ENCODE results near the gene HES1.

HES1 gene

DNA sequence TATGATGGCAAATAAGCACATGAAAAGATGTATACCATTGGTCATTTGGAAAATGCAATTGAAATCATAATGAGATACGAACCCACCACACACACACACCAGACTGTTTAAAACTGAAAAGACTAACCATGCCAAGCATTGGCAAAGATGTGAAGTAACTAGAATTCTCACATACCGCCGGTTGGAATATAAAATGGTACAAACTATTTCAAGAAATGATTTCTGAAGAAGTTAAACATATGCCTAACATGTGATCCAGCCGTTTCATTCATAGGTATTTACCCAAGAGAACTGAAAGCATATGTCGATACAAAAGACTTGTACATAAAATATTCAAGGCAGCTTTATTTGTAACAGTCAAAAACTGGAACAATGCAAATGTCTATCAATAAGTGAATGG is 28.9 kb downstream of the HES1 start:
- Histone ChIP-seq H3K4me1 (ENCODE audit: insufficient read depth, low read length, poor library complexity, severe bottlenecking) (peaks cover 14% of the 10 kb centered on the region), H3K79me2 (ENCODE audit: insufficient read depth, low read length) (no peaks in the 10 kb centered on the region), H2AFZ (ENCODE audit: low read length) (no peak overlapping the region), H4K20me1 (ENCODE audit: insufficient read depth, low read length, poor library complexity, severe bottlenecking) (no peaks in the 10 kb centered on the region), H3F3A (ENCODE audit: low read depth) (no peaks in the 10 kb centered on the region), H3K36me3 (ENCODE audit: insufficient read depth, low read length) (no peaks in the 10 kb centered on the region), H3K4me3 (ENCODE audit: low read length, poor library complexity, severe bottlenecking) (no peak overlapping the region), H3K9ac (ENCODE audit: low read depth, low read length, poor library complexity, severe bottlenecking) (no peak overlapping the region), H3K9me3 (ENCODE audit: insufficient read depth, low read depth, low read length) (no peaks in the 10 kb centered on the region), H3K4me2 (ENCODE audit: low read depth, low read length, poor library complexity, severe bottlenecking) (no peak overlapping the region), H3K9me2 (replicated peaks; ENCODE audit: low read depth, low read length) (no peaks in the 10 kb centered on the region), H3K27me3 (ENCODE audit: insufficient read depth, low read length, poor library complexity, severe bottlenecking) (no peaks in the 10 kb centered on the region)
- no peak for TF ChIP-seq EZH2phosphoT487 (IDR thresholded peaks at IDR 0.05; ENCODE audit: borderline replicate concordance)
- TF ChIP-seq, protein P1, sequence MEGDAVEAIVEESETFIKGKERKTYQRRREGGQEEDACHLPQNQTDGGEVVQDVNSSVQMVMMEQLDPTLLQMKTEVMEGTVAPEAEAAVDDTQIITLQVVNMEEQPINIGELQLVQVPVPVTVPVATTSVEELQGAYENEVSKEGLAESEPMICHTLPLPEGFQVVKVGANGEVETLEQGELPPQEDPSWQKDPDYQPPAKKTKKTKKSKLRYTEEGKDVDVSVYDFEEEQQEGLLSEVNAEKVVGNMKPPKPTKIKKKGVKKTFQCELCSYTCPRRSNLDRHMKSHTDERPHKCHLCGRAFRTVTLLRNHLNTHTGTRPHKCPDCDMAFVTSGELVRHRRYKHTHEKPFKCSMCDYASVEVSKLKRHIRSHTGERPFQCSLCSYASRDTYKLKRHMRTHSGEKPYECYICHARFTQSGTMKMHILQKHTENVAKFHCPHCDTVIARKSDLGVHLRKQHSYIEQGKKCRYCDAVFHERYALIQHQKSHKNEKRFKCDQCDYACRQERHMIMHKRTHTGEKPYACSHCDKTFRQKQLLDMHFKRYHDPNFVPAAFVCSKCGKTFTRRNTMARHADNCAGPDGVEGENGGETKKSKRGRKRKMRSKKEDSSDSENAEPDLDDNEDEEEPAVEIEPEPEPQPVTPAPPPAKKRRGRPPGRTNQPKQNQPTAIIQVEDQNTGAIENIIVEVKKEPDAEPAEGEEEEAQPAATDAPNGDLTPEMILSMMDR (conservative IDR thresholded peaks at IDR 0.05; ENCODE audit: low read length), result no peak

DNA sequence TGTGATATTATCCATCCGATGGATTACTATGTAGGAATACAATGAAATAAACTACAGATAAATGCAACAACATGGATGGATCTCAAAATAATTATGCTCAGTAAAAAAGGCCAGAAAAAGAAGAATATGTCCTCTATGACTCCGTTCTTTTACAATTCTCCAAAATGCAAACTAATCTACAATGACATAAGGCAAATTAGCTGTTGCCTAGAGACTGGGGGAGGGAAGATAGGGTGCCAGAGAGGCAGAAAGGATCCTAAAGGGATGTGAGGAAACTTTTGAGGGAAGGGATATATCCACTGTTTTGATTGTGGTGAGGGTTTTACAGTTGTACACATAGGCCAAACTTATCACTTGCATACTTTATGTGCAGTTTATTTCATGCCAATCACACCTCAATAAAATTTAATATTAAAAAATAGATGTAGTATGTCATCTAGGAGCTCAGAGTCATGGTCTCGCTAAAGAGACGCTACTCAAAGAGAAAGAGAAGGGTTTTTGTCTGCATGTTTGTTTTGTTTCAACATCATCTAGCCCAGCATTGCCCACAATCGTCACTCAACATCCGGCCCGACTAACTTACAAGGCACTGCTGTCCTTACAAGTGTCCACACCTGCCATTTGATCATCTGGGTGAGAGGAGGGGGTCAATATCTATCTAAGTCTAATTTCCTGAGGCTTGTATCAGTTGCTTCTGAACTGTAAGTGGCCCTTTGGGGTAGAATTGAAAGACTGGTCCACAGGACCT is 29.5 kb downstream of the HES1 start:
- Histone ChIP-seq H3K36me3 (ENCODE audit: insufficient read depth, low read length) (no peaks in the 10 kb centered on the region), H3K4me2 (ENCODE audit: low read depth, low read length, poor library complexity, severe bottlenecking) (no peak overlapping the region), H3K79me2 (ENCODE audit: insufficient read depth, low read length) (no peaks in the 10 kb centered on the region), H3F3A (ENCODE audit: low read depth) (no peaks in the 10 kb centered on the region), H3K4me1 (ENCODE audit: insufficient read depth, low read length, poor library complexity, severe bottlenecking) (peaks cover 16% of the 10 kb centered on the region), H3K9me2 (replicated peaks; ENCODE audit: low read depth, low read length) (no peaks in the 10 kb centered on the region), H3K9ac (ENCODE audit: low read depth, low read length, poor library complexity, severe bottlenecking) (no peak overlapping the region), H3K27me3 (ENCODE audit: insufficient read depth, low read length, poor library complexity, severe bottlenecking) (no peaks in the 10 kb centered on the region), H4K20me1 (ENCODE audit: insufficient read depth, low read length, poor library complexity, severe bottlenecking) (no peaks in the 10 kb centered on the region), H3K9me3 (ENCODE audit: insufficient read depth, low read depth, low read length) (no peaks in the 10 kb centered on the region), H3K4me3 (ENCODE audit: low read length, poor library complexity, severe bottlenecking) (no peak overlapping the region), H2AFZ (ENCODE audit: low read length) (no peak overlapping the region)
- TF ChIP-seq, protein P1 (conservative IDR thresholded peaks at IDR 0.05; ENCODE audit: low read length), result no peak
- TF ChIP-seq EZH2phosphoT487 (IDR thresholded peaks at IDR 0.05; ENCODE audit: borderline replicate concordance), result no peak

- Histone ChIP-seq H3K79me2 (ENCODE audit: insufficient read depth, low read length) (no peaks in the 10 kb centered on the region), H3K4me1 (ENCODE audit: insufficient read depth, low read length, poor library complexity, severe bottlenecking) (peaks cover 20% of the 10 kb centered on the region), H3K4me3 (ENCODE audit: low read length, poor library complexity, severe bottlenecking) (no peak overlapping the region), H3K4me2 (ENCODE audit: low read depth, low read length, poor library complexity, severe bottlenecking) (no peak overlapping the region), H3K27me3 (ENCODE audit: insufficient read depth, low read length, poor library complexity, severe bottlenecking) (no peaks in the 10 kb centered on the region), H3K36me3 (ENCODE audit: insufficient read depth, low read length) (no peaks in the 10 kb centered on the region), H3K9me2 (replicated peaks; ENCODE audit: low read depth, low read length) (no peaks in the 10 kb centered on the region), H3F3A (ENCODE audit: low read depth) (no peaks in the 10 kb centered on the region), H3K9me3 (ENCODE audit: insufficient read depth, low read depth, low read length) (no peaks in the 10 kb centered on the region), H4K20me1 (ENCODE audit: insufficient read depth, low read length, poor library complexity, severe bottlenecking) (no peaks in the 10 kb centered on the region), H3K9ac (ENCODE audit: low read depth, low read length, poor library complexity, severe bottlenecking) (no peak overlapping the region), H2AFZ (ENCODE audit: low read length) (no peak overlapping the region)
- TF ChIP-seq, protein P1 (conservative IDR thresholded peaks at IDR 0.05; ENCODE audit: low read length), result no peak
- no peak for TF ChIP-seq EZH2phosphoT487 (IDR thresholded peaks at IDR 0.05; ENCODE audit: borderline replicate concordance)
Observed at GRCh38 chr3:194166682-194167479, 30.9 kb downstream of the HES1 start.
